HG03064 (cell line): ENCODE data around the gene NPHS1.
"Not testable (repeated sequence)": the region's sequence is repeated elsewhere in the genome, so short reads cannot be mapped to it uniquely, and the experiment has no call there.

Source experiments
- ATAC-seq: cut with Tn5 transposase; IDR thresholded peaks from one replicate; pipeline ENCODE4 v1.9.1; 2021; ENCODE audit warnings: low read depth; ENCODE audit not compliant: unreplicated experiment

The NPHS1 gene

DNA sequence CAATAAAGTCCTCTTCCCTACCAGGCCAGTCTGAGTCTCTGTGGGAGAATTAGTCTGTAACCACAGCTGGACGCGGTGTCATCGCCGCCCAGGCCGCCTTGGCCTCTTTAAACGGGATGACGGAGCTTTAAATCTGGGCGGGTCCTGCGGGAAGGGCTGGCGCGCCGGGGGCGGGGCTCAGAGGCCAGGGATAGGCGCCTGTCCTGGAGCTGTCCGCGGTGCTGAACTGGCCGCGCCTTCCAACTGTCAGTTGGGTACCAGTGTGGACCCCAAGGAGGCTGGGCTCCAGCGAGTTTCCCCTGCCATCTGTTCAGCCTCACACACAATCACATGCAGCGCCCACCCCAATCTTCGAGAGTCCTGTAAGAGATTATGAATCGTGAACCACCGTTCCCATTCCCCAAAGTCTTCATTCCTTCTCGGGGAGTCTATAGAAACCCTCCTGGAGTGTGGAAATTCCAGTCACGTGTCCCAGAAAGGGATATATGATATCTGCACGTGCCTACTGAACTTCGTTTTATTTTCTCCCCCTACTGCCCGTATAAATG lies 27.5 kb upstream of the NPHS1 start:
- ATAC-seq, result no peak

DNA sequence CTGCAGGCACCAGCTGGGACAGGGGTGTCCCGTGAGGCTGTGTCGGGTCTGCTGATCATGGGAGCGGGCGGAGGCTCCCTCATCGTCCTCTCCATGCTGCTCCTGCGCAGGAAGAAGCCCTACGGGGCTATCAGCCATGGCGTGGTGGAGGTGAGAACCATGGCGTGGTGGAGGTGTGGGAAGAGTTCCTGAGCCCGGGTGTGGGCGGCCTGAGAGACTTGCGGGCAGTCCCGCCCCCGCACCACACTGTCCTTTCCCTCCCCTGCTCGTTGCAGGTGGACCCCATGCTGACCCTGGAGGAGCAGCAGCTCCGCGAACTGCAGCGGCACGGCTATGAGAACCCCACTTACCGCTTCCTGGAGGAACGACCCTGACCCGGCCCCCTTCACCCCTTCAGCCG lies 26.8 kb upstream of the NPHS1 start:
- ATAC-seq, result no peak

DNA sequence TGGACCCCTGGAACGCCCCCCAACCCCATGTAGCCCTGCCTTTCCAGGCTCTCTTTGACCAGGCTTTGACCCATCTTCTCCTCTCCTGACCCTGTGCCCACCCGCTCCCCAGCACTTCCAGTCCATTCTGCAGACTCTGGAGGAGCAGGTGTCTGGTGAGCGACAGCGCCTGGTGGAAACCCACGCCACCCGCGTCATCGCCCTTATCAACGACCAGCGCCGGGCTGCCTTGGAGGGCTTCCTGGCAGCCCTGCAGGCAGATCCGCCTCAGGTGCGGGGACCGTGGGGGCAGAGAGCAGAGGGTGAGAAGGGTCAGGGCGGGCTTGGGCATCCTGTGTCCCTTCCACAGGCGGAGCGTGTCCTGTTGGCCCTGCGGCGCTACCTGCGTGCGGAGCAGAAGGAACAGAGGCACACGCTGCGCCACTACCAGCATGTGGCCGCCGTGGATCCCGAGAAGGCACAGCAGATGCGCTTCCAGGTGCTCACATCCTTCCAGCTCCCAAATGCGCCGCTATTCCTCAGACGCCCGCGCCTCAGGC lies 22.2 kb upstream of the NPHS1 start:
- no peak for ATAC-seq

DNA sequence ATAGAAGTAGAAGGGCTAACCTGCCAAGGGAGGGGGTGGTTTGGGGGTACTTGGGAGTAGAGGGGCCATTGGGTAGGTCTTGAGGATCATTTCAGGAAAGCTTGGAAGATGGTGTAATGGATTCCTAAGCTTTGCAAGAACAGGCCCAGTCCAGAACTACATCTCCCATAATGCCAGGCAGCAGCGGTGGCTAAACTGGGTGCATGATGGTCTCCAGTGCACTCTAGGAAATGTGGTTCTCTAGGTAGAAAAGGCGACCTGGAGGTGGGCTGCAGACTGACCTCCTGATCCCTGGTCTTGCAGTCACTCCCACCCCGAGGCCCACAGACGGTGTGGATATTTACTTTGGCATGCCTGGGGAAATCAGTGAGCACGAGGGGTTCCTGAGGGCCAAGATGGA lies 19.9 kb upstream of the NPHS1 start:
- no peak for ATAC-seq

DNA sequence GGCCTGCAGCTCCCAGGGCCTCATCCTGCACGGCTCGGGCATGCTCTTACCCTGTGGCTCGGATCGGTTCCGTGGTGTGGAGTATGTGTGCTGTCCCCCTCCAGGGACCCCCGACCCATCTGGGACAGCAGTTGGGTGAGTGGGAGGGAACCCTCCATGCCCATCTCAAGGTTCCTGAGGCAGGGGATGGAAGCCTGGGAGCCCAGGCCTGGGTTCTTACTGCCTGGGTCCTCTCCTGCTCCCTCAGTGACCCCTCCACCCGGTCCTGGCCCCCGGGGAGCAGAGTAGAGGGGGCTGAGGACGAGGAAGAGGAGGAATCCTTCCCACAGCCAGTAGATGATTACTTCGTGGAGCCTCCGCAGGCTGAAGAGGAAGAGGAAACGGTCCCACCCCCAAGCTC lies 19.3 kb upstream of the NPHS1 start:
- no peak for ATAC-seq

DNA sequence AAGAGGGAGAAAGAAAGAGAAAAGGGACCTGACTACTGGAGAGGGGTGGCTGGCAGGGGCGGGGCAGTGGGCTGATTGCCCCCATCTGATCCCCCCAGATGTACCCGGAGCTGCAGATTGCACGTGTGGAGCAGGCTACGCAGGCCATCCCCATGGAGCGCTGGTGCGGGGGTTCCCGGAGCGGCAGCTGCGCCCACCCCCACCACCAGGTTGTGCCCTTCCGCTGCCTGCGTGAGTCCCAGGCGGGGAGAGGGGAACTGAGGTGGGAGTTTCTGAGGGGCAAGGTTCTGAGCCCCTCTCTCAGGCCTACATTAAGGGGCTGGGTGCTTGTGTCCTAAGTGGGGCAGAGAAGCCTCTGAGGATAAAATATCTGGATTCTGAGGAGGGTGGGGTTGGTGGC lies 18.5 kb upstream of the NPHS1 start:
- no peak for ATAC-seq

DNA sequence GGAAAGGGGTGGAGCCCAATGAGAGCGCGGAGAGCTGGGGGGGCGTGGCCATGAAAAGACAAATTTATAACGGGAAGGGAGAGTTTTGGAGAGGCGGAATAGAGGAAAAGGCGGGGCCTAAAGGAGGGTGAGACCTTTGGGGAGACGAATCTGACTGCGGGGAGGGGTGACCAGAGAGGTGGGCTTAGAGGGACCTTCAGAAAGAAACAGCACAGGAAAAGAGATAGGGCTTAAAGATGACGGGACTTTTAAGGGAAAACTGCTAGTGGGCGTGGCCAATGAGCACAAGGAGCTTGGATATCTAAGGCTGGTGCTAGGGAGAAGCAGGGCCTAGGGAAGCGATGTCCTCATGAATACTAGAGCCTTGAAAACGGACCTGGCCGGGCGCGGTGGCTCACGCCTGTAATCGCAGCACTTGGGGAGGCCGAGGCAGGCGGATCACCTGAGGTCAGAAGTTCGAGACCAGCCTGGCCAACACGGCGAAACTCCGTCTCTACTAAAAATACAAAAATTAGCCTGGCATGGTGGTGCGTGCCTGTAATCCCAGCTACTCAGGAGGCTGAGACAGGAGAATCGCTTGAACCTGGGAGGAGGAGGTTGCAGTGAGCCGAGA lies 17.9 kb upstream of the NPHS1 start:
- not testable (repeated sequence) for ATAC-seq

DNA sequence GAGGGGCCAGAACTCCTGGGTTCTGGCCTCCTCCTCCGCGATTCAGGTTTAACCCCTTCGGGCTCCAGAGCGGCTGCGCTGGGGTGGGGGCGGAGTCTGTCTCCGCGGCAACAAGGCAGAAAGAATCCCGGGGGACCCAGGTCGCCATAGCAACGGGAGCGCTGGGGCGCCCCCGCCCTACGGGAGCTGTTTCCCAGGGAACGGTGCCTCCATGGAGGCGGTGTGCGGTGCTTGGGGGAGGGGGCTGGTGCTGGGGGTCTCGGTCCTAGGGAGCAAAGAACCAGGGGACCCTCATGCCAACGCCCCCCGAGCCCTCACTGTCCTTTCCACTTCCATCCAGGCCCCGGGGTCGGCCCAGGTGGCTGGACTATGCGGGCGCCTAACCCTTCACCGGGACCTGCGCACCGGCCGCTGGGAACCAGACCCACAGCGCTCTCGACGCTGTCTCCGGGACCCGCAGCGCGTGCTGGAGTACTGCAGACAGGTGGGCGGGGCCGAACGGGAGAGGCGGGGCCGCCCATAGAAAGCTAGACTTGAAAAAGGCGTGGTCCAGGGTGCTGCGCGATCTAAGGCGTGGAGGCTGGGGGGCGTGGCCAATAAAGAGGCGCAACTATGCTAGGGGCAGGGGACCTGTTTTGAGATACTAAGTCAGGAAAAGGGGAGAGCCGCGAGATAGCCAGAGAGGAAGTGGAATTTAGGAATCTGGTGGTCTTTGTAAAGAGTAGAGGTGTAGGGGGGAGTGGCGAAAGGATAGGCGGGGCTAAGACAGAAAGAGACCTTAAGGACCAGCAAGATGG lies 17.2 kb upstream of the NPHS1 start:
- no peak for ATAC-seq

DNA sequence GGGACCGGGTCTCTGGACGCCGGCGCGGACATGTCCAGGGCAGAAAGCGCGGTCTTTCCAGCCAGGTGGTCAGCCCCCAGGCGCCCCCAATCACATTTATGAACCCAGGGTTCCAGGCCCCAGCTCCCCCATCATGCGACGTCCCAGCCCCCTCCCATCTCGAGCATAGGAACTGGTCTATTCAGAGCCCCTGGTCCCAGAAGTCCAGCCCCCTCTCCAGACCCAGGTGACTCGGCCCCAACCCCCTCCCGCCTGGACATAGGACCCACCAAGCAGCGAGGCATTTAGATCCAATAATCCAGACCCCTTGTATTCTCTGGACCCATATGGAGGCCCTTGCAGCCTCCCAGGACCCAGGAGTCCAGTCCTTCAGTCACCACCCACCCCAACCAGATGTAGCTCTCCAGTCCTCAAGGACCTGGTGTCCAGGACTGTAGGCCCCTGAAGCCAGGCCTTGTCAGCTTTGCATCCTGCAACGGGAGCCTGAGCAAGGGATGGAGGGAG lies 16.6 kb upstream of the NPHS1 start:
- ATAC-seq, result no peak

DNA sequence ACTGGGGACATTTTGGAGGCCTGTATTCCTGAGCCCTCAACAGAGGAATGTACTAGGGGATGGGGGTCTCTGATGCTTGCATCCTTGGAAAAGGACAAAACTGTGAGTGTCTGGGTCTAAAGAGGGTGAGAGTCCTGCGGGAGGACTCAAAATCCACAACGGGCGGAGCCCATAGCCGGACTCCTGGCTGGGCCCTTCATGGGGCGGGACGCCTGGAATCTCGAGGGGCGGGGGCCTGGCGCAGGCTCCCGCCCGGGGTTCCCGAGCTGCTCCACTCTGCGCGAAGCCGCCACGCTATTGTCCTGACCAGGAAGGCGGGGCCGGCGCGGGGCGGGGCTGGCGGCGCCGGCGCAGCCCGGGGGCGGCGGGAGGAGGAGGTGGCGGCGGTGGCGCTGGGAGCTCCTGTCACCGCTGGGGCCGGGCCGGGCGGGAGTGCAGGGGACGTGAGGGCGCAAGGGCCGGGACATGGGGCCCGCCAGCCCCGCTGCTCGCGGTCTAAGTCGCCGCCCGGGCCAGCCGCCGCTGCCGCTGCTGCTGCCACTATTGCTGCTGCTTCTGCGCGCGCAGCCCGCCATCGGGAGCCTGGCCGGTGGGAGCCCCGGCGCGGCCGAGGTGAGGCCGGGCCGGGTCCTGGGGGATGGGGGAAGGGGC lies 16.0 kb upstream of the NPHS1 start, which contains the start of gene APLP1:
APLP1 (plus strand) TSS at position 403 of the 651 bp plus-strand sequence; CDS start at position 466, 63 bp downstream.
- ATAC-seq, result no peak

DNA sequence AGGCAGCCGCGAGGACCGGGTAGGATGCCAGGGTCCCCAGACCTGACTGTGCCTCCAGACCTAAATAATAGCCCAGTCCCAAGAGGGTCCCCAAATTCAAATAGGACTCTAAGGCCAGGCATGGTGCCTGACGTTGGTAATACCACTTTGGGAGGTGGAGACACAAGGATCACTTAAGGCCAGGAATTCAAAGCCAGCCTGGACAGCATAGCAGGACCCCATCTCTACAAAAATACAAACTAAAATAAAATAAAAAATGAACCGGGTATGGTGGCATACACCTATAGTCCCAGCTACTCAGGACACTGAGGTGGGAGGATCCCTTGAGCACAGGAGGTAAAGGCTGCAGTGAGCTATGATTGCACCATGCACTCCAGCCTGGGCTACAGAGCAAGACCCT lies 10.7 kb upstream of the NPHS1 start:
- no peak for ATAC-seq

DNA sequence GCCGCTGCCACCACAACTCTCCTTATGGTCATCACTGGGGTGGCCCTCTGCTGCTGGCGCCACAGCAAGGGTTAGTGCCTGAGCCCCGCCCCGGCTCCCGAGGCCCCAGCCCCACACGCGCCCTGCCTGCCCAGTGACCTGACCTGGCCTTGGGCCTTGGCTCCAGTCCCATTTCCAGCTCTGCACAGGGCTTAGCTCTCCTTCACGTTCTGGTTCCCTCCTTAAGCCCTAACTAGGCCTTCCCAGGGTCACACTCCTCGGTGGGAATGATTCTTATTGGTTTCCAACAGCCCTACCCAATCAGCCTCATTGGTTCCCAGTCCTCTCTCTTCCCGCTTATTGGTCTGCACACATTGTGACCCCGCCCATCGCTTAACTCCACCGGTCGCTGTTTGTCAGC lies 10.2 kb upstream of the NPHS1 start:
- no peak for ATAC-seq

DNA sequence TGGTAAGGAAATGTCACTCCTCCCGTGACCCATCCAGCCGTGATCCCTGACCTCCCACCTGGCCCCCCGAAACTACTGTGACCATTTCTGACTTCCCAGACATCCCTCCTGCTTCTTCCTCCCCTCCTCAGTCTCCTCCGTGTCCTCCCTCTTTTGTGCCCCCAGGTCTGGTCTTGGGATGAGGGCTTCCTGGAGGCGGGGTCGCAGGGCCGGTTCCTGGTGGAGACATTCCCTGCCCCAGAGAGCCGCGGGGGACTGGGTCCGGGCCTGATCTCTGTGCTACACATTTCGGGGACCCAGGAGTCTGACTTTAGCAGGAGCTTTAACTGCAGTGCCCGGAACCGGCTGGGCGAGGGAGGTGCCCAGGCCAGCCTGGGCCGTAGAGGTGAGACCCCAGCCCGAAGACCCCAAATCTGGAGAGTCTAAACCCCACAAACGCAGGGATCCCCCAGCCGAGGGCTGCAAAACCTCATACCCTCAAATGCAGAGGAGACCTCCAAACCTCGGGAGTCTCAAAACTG lies 9.4 kb upstream of the NPHS1 start:
- ATAC-seq, result no peak

DNA sequence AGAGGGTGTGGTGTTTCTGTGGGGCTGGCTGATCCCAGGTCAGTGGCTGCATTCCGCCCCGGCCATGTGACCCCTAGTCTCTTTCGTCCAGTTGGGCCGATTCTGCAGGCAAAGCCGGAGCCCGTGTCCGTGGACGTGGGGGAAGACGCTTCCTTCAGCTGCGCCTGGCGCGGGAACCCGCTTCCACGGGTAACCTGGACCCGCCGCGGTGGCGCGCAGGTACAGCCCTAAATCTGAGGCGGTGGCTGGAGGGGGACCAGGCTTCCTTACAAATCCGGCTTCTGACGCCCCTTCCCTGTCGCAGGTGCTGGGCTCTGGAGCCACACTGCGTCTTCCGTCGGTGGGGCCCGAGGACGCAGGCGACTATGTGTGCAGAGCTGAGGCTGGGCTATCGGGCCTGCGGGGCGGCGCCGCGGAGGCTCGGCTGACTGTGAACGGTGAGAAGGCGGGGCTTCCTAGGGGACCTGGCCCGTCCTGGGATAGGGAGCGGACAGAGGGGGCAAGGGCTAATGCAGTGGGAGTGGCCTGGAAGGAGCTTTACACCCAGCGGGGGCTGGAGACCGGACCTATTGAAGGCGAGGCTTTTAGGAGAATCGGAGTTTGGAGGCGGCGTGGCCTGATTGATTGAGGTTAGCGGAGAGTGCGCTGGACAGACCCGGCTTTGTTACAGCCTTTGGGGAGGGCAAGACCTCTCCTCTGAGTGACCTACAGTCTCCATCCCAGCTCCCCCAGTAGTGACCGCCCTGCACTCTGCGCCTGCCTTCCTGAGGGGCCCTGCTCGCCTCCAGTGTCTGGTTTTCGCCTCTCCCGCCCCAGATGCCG lies 8.7 kb upstream of the NPHS1 start:
- ATAC-seq, result no peak

DNA sequence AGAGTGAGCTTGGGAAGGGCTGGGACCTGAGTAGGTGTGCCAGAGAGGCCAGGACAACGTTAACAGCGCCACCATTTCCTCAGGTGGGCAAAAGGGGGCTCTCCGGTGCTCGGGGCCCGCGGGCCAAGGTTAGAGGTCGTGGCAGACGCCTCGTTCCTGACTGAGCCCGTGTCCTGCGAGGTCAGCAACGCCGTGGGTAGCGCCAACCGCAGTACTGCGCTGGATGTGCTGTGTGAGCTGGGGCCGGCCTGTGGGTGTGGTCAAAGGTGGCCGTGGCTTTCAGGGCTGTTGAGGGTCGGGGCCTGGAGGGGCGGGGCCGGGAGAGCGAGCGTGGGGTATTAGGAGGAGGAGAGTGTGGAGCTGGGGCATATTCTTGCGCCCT lies 8.1 kb upstream of the NPHS1 start:
- ATAC-seq, result no peak

DNA sequence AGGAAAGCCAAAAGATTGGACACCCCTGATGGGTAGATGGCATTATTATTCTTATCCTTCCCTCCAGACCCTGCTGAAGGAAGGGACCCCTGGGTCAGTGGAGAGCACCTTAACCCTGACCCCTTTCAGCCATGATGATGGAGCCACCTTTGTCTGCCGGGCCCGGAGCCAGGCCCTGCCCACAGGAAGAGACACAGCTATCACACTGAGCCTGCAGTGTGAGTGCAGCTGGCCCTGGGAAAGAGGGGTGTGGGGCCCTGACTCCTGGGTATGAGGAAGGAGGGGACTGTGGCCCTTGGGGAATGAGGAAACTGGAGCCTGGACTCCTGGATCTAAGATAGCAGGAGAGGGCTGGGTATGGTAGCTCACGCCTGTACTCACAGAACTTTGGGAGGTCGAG lies 7.1 kb upstream of the NPHS1 start:
- ATAC-seq, result no peak

DNA sequence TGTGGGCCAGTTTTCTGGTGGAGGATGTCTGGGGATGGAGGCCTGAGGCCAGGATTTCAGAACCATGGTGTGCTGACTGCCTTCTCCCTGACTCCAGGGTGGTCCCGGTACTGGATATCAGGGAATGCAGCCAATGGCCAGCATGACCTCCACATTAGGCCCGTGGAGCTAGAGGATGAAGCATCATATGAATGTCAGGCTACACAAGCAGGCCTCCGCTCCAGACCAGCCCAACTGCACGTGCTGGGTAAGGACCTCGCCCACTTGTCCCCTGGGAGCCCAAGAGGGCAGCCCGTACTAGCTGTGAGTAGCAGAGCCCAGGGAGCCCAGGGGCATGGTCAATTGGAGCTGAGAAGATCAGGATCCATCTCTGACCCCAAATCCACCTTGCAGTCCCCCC lies 6.0 kb upstream of the NPHS1 start:
- no peak for ATAC-seq

DNA sequence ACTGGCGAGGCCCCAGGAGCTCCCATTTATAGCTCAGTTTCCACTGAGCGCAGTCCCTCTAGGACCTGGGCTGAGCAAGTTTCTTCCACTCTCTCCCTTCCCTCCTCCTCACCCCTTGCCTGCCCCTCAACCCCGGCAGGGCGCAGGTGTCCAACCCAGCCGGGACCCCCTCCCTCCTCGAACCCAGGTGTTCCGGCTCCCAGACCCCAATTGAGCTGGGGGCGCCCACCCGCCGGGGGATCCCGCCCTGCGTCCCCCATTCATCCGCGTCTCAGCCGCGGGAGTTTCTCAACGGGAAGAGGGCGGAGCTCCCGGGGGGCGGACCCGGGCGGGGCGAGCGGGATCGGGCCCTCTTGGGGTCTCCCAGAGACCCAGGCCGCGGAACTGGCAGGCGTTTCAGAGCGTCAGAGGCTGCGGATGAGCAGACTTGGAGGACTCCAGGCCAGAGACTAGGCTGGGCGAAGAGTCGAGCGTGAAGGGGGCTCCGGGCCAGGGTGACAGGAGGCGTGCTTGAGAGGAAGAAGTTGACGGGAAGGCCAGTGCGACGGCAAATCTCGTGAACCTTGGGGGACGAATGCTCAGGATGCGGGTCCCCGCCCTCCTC lies 4.3 kb upstream of the NPHS1 start, which contains the start of gene KIRREL2:
KIRREL2 (plus strand) TSS at position 366 of the 604 bp plus-strand sequence; CDS start at position 575, 209 bp downstream.
- ATAC-seq, result no peak

DNA sequence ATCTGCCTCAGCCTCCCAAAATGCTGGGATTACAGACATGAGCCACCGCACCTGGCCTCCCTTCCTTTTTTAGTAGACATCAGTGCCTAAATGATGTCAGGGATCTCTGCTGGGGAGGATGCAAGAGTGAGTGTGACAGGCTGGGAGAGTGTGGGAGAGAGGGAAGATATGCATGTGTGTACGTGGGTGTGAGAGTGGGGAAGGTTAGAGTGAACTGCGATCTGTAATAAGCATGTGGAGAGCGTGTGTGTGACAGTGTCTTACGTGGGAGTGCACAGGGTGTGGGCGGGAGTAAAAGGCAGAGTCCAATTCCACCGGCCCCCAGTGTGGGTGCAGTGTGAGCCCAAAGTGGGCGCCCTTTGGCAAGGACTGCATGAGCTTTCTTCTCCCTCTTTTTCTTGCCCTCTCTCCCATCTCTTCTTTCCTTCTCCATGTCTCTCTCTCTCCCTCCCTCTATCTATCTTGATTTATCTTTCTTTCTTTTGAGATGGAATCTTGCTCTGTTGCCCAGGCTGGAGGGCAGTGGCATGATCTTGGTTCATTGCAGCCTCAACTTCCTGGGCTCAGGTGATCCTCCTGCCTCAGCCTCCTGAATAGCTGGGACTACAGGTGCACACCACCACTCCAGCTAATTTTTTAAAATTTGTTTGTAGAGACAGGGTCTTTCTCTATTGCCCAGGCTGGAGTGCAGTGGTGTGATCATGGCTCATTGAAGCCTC lies 893 bp upstream of the NPHS1 start:
- no peak for ATAC-seq
